AG09319 (cell line): ENCODE results near the gene OR2J2.
"Not testable (repeated sequence)": the region's sequence is repeated elsewhere in the genome, so short reads cannot be mapped to it uniquely, and the experiment has no call there.

Experiments used
- DNase-seq: peaks from one replicate; pipeline ENCODE4 v3.0.0-alpha.2; 2010; ENCODE audit warnings: low read depth; ENCODE audit errors: extremely low read depth
- TF ChIP-seq, protein P1 (sequence below): IDR thresholded peaks from 2 replicates; pipeline ENCODE4 v1.5.1; 2011; ENCODE audit warnings: low read depth, mild to moderate bottlenecking, inconsistent platforms, low read length, moderate library complexity

Gene OR2J2

DNA sequence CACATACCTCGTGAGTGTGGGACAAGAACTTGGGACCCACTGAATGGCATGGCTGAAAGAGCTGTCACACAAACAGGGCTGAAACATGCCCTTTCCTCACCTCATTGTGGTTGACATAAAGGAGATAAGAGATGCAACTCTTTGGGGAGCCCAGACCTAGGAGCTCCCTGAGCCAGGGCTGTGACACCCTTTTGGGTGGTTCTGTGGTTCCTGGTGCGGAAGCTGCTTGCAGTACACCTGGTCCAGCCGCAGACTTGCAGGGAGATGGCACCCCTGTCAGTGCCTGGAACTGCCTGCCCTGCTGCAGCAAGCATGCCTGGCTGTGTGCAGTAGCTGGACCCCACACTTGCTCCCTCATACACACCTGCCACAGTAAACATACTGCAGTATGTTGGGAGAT, 31.3 kb downstream of the OR2J2 start:
- no peak for DNase-seq
- TF ChIP-seq, protein P1, sequence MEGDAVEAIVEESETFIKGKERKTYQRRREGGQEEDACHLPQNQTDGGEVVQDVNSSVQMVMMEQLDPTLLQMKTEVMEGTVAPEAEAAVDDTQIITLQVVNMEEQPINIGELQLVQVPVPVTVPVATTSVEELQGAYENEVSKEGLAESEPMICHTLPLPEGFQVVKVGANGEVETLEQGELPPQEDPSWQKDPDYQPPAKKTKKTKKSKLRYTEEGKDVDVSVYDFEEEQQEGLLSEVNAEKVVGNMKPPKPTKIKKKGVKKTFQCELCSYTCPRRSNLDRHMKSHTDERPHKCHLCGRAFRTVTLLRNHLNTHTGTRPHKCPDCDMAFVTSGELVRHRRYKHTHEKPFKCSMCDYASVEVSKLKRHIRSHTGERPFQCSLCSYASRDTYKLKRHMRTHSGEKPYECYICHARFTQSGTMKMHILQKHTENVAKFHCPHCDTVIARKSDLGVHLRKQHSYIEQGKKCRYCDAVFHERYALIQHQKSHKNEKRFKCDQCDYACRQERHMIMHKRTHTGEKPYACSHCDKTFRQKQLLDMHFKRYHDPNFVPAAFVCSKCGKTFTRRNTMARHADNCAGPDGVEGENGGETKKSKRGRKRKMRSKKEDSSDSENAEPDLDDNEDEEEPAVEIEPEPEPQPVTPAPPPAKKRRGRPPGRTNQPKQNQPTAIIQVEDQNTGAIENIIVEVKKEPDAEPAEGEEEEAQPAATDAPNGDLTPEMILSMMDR: no peak

DNA sequence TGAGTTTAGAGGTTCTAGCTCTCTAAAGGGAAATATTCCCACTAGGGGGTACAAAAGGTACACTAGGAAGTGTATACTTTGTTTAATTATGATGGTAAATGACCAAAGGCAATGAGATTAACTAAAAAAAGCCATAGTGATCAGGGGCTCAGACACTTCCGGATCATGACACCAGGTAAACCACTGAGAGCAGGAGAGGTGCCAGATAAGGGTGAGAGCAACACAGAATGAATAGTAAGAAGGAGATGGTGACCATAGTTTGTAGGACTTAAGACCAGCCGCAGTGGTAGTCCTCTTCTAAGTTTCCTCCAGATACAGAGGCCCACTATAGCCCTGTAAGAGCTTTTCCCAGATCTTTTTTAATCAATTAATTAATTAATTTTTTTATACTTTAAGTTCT, 40.8 kb downstream of the OR2J2 start:
- TF ChIP-seq, protein P1: no peak
- DNase-seq: no peak

DNA sequence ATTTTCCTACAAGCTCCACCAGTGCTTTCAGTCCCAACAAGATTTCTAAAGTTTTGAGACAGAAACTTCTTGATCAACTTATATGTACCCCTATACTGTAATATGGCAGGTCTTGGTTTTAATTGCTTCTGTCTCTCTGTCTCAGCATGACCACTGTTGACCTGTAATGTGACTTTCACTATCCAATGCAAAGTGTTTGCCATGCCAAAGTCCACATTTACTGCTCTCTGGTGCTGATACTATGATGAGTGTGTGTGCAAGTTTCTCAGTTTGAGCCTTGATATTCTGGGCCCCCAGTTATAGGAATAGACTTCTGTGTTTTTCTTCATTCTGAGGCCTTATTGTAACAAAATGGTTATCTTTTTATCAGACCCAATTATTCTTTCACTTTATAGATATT, 45.8 kb downstream of the OR2J2 start:
- no peak for DNase-seq
- TF ChIP-seq, protein P1: no peak

DNA sequence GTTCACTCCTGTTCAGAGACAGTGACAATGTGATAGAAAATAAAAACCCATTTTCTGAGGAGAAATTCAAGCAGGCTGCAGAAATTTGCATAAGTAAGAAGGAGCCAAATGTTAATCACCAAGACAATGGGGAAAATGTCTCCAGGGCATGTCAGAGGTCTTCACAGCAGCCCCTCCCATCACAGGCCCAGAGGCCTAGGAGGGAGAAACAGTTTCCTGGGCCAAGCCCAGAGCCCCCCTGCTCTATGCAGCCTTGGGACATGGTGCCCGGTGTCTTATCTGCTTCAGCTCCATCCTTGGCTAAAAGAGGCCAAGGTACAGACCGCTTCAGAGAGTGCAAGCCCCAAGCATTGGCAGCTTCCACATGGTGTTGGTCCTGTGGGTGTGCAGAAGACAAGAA, 46.5 kb downstream of the OR2J2 start:
- DNase-seq: not testable (repeated sequence)

DNA sequence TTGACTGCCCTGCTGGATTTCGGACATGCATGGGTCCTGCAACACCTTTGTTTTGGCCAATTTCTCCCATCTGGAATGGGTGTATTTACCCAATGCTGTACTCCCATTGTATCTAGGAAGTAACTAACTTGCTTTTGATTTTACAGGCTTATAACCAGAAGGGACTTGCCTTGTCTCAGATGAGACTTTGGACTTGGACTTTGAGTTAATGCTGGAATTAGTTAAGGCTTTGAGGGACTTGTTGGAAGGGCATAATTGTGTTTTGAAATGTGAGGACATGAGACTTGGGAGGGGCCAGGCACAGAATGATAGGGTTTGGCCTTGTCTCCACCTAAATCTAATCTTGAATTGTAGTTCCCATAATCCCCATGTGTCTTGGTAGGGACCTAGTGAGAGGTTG, 47.3 kb downstream of the OR2J2 start:
- not testable (repeated sequence) for DNase-seq
